Measurements from ENCODE around the gene ESR1. TPM values are rescaled to one million over a fixed set of nuclear protein-coding genes. Genes with fewer than 3 reads are reported as not detected.

The ESR1 gene
- total RNA-seq, 6 experiments from 2014 or later, result 1.6 to 59.9 (median 18.6) TPM

DNA sequence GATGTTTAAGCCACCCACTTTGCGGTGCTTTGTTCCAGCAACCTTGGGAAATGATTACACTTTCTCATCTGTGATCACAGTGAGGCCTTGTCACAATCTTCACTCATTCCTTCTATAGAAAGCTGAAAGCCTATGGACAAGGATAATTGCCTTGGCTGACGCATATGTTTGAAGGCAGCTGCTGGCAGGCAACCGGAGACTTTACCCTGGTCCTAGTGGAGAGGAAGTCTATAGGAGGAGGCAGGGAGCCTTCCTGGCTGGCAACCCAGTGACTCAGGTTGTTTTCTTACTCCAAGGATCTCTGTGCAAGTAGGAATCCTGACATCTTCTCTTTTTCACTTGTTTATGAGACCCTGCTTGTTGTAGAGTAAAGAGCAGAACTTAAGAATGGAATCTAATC lies 34.1 kb upstream of the ESR1 start:
- no peak for TF ChIP-seq POLR2A (IDR thresholded peaks at IDR 0.05)
- intact Hi-C loops (cut with DNase I), result no loop called here
- no peak overlapping the region for H3K4me3 ChIP-seq
- no peaks in the 10 kb centered on the region for H3K36me3 ChIP-seq
- no peak for DNase-seq
- H3K27me3 ChIP-seq, result no peaks in the 10 kb centered on the region
- WGBS (ENCODE audit: insufficient coverage, low coverage, low lambda C conversion rate, missing lambda C conversion rate), result 100% methylated on average over 2 of the region's 3 CpGs
- ATAC-seq, result no peak
- no peaks in the 10 kb centered on the region for H3K4me1 ChIP-seq
- no peaks in the 10 kb centered on the region for H3K9me3 ChIP-seq
- H3K27ac ChIP-seq, result no peak overlapping the region

DNA sequence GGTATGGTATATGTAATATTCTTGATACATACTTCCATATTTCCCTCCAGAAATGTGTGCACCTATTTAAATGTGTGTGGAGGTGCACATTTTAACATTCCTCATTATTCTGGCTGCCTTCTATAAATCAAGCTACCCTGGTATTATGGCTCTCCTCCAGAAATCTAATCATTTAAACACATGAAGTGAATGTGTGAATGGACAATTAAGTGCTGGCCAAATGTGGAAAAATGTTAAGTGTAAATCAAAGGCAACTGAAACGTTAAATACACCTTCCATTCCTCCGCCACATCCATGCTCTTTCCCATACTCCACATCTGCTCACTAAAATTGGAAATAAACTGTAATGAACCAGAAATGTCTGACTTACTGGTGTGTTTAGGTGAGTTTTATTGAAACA lies 24.9 kb upstream of the ESR1 start:
- TF ChIP-seq, protein P1, sequence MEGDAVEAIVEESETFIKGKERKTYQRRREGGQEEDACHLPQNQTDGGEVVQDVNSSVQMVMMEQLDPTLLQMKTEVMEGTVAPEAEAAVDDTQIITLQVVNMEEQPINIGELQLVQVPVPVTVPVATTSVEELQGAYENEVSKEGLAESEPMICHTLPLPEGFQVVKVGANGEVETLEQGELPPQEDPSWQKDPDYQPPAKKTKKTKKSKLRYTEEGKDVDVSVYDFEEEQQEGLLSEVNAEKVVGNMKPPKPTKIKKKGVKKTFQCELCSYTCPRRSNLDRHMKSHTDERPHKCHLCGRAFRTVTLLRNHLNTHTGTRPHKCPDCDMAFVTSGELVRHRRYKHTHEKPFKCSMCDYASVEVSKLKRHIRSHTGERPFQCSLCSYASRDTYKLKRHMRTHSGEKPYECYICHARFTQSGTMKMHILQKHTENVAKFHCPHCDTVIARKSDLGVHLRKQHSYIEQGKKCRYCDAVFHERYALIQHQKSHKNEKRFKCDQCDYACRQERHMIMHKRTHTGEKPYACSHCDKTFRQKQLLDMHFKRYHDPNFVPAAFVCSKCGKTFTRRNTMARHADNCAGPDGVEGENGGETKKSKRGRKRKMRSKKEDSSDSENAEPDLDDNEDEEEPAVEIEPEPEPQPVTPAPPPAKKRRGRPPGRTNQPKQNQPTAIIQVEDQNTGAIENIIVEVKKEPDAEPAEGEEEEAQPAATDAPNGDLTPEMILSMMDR (IDR thresholded peaks at IDR 0.05), result no peak
- no peak for TF ChIP-seq POLR2A (IDR thresholded peaks at IDR 0.05)
- no peaks in the 10 kb centered on the region for H3K4me1 ChIP-seq
- H3K27me3 ChIP-seq, result no peaks in the 10 kb centered on the region
- H3K27ac ChIP-seq, result no peak overlapping the region
- no peak for ATAC-seq
- no peak overlapping the region for H3K4me3 ChIP-seq
- 83% methylated on average over 2 of the region's 2 CpGs for WGBS (ENCODE audit: insufficient coverage, low coverage, low lambda C conversion rate, missing lambda C conversion rate)
- no peak for DNase-seq
- no peaks in the 10 kb centered on the region for H3K9me3 ChIP-seq
- intact Hi-C loops (cut with DNase I), result no loop called here
- no peaks in the 10 kb centered on the region for H3K36me3 ChIP-seq

DNA sequence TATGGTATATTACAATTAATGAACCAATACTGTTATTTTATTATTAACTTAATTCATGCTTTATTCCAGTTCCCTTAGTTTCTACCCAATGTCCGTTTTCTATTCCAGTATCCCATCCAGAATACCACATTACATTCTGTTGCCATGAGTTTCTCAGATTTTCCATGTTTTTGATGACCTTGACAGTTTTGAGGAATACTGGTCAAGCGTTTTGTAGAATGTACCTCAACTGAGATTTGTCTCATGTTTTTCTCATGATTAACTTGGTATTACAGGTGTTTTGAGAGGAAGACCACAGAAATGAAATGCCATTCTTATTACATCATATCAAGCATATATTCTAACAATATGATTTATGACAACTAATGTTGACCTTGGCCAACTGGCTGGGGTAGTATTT lies 23.8 kb upstream of the ESR1 start:
- Histone ChIP-seq H3K4me1 (no peaks in the 10 kb centered on the region), H3K4me3 (no peak overlapping the region), H3K36me3 (no peaks in the 10 kb centered on the region), H3K27ac (no peak overlapping the region), H3K9me3 (no peaks in the 10 kb centered on the region), H3K27me3 (no peaks in the 10 kb centered on the region)
- TF ChIP-seq, protein P1 (IDR thresholded peaks at IDR 0.05), result no peak
- no peak for TF ChIP-seq POLR2A (IDR thresholded peaks at IDR 0.05)
- intact Hi-C loops (cut with DNase I), result no loop called here
- ATAC-seq (no peak), DNase-seq (no peak)
- 86% methylated on average over 2 of the region's 2 CpGs for WGBS (ENCODE audit: insufficient coverage, low coverage, low lambda C conversion rate, missing lambda C conversion rate)

DNA sequence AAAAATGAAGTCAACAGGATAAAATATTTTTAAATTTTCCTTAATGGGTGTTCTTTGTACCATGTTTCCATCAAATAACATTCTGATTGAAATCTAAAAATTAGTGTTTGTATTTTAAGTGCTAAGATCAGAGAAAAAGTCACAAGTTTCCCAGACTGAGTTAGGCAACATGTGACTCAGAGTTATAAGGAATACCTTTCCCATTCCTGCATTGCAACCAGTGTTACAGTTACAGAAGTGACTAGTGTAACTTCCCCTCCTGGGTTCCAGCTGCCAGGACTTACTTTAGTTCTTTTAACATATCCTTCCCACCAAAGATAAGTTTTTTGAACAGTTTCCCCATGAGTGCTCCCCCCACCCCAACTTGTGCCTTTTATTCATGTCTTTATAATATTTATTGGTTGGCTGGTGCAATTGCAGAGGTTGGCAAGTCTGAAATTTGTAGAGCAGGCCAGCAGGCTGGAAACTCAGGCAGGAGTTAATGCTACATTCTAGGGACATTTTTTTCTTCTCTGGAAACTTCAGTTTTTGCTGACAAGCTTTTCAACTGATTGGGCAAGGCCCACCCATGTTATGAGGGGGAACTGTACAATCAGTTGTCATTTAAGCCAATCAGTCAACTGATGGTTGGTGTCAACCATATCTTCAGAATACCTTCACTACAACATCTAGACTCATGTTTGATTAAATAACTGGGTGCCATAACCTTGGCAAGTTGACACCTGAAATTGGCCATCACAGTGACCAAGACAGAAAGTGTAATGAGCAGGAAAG lies 22.9 kb upstream of the ESR1 start:
- intact Hi-C loops (cut with DNase I), result no loop called here
- DNase-seq (no peak), ATAC-seq (no peak)
- TF ChIP-seq, protein P1 (IDR thresholded peaks at IDR 0.05), result no peak
- TF ChIP-seq POLR2A (IDR thresholded peaks at IDR 0.05), result no peak
- no peaks in the 10 kb centered on the region for H3K9me3 ChIP-seq
- no peak overlapping the region for H3K4me3 ChIP-seq
- H3K36me3 ChIP-seq, result no peaks in the 10 kb centered on the region
- no peaks in the 10 kb centered on the region for H3K27me3 ChIP-seq
- H3K4me1 ChIP-seq, result no peaks in the 10 kb centered on the region
- no peak overlapping the region for H3K27ac ChIP-seq

DNA sequence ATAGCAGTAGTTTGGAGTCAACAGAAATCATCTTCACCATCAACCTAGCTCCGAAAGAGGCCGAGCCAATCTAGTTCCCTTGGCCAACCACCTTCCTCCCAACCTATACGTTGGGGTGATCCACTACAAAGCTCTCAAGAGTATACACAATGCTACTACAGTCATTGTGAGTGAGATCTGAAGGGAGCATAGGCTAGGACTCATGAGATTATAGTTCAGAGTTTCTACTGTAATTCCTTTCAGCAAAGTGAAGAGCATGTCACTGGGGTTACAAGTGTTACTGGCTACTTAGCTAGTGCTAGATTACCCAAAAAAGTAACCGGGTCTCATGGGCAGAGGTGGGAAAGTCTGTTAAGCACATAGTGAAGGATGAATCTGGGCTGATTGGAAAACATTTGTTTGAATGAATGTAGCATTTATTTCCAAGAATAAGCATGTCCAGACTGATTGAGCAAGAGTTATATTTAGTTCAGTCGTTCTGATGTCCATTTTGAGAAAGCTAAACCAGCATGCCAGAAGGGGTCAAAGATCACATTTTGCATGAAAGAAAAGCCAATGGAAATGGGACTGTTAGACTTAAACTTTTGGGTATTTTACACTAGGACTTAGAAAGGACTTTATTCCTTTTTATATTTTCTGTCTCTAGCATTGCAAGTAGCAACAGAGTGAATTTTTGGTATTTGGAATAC lies 10.5 kb upstream of the ESR1 start:
- H3K4me1 ChIP-seq, result peaks cover 0 to 13% (median 5%) of the 10 kb centered on the region in 4 donors
- WGBS (ENCODE audit: insufficient coverage, low coverage, low lambda C conversion rate, missing lambda C conversion rate), result 53% methylated on average over 4 of the region's 5 CpGs
- ATAC-seq (peak; percentile 76 to 88 (median 86)), DNase-seq (no peak)
- no peak overlapping the region for H3K27ac ChIP-seq
- H3K4me3 ChIP-seq, result no peak overlapping the region
- intact Hi-C loops (cut with DNase I), result no loop called here
- no peaks in the 10 kb centered on the region for H3K9me3 ChIP-seq
- no peaks in the 10 kb centered on the region for H3K27me3 ChIP-seq
- TF ChIP-seq, protein P1 (IDR thresholded peaks at IDR 0.05), result no peak
- TF ChIP-seq POLR2A (IDR thresholded peaks at IDR 0.05), result no peak
- H3K36me3 ChIP-seq, result no peaks in the 10 kb centered on the region

Measured in right lobe of liver (tissue), 6 donors.